DMS153 treated with DMSO at 0.1 percent for 48 hours (cell line): ENCODE data around the gene GKN2.
"Not testable (repeated sequence)": the region's sequence is repeated elsewhere in the genome, so short reads cannot be mapped to it uniquely, and the experiment has no call there.

Source experiments
- DNase-seq: peaks from one replicate; lab custom pipeline; 2025; ENCODE audit not compliant: unreplicated experiment; lab: John Stamatoyannopoulos, UW

GKN2 gene

DNA sequence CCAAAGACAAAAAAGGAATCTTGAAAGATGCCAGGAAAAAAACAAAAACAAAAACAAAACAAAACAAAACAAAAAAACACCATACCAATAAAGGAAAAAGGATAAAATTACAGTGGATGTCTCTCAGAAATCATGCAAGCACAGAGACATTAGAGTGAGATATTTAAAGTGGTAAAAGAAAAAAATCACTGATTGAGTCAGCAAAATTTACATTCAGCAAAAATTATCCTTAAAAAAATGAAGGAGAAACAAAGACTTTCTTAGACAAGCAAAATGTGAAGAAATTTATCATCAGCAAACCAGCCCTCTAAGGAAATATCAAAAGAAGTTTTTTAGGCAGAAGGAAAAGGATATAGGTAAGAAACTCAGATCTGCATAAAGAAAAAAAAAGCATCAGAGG lies 11.6 kb upstream of the GKN2 start:
- DNase-seq: no peak

DNA sequence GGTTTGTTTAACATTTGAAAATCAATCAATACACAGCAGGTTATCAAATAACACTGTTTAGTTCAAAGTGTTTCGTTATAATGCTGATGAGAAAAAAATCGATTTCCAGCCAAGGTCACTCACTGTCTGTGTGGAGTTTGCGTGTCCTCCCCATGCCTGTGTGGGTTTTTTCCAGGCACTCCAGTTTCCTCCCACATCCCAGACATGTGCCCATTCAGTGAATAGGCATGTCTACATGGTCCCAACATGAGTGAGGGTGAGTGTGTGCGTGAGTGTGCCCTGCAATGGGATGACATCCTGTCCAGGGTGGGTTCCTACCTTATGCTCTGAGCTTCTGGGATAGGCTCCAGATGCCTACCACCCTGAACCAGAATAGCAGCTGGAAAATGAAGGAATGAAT lies 8.7 kb upstream of the GKN2 start:
- no peak for DNase-seq

DNA sequence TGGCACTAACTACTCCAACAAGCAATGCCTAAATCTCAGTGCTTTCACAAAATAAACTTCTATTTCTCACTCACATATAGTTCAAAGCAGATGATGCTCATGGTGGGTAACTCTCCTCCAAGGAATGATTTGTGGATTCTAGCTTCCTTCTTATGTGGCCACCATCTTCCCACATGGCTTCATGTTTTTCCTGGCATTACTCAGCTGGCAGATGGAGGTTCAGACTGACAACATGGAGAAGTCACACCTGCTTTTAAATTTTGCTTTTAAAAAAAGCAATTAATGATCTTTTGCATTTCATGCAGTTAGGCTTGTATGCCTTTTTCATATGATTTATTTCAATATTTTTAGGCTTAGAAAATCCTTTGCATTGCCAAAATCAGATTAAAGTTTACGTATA lies 6.3 kb upstream of the GKN2 start:
- DNase-seq: no peak

DNA sequence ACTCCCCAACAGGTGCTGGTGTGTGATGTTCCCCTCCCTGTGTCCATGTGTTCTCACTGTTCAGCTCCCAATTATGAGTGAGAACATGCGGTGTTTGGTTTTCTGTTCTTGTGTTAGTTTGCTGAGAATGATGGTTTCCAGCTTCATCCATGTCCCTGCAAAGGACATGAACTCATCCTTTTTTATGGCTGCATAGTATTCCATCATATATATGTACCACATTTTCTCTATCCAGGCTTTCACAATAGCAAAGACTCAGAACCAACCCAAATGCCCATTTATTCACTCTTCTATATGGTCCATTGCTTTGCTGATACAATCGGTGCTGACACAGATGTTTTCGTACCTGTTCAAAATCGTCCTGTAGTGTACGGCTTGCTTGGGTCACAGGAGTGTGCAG lies 2.7 kb upstream of the GKN2 start:
- DNase-seq: not testable (repeated sequence)

DNA sequence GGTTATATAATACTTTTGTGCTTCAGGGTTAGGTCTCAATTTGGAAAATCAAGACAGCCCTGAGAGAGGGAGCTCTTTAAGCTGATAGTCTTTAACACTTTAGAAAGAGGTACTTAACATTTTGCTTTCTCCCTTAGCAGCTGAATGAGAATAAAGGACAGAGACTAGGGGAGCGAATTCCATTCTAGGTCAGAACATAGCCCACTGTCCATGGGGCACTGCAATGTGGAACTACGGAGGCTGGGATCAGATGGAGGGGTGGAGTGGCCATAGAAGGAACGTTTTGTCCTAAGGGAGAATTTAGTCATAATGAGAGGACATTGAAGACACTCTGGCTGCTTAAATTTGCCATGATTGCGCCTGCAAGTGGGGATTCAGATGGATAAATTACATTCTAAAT lies 794 bp downstream of the GKN2 start:
- no peak for DNase-seq

DNA sequence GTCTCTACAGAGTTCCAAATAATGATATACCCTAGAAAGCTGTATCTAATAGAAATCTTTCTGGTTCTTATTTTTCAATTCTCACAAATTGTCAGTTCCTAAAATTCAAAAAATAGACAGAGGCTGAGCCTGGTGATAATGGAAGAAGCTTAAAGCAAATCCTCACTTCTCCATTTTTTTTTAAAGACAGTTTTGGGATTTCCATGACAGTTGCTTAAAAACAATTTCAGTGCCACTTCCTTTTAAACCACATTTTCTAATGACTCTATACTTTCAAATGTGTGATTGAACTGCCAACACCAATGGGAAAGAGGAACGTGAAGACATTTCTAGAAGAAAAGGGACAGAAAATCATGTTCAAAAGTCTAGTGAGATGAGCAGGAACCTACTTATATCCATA lies 4.0 kb downstream of the GKN2 start:
- no peak for DNase-seq

DNA sequence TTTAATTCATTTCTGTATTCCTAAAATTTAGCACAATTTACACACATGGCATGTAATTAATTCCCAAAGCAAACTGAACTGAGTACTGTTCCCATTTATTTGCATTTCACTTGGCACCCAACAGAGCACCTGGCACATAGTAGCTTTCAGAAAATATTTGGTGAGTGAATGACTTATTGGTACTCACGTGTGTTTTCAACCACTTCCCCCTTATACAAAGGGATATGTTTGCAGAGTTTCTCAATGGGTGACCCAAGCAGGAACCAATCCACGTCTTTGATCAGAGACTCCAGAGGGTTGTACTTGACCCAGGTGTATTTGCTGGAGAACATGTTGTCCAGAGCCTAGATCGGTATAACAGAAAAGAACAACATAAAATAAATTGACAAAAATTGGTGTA lies 6.6 kb downstream of the GKN2 start:
- peak; percentile 85 for DNase-seq

DNA sequence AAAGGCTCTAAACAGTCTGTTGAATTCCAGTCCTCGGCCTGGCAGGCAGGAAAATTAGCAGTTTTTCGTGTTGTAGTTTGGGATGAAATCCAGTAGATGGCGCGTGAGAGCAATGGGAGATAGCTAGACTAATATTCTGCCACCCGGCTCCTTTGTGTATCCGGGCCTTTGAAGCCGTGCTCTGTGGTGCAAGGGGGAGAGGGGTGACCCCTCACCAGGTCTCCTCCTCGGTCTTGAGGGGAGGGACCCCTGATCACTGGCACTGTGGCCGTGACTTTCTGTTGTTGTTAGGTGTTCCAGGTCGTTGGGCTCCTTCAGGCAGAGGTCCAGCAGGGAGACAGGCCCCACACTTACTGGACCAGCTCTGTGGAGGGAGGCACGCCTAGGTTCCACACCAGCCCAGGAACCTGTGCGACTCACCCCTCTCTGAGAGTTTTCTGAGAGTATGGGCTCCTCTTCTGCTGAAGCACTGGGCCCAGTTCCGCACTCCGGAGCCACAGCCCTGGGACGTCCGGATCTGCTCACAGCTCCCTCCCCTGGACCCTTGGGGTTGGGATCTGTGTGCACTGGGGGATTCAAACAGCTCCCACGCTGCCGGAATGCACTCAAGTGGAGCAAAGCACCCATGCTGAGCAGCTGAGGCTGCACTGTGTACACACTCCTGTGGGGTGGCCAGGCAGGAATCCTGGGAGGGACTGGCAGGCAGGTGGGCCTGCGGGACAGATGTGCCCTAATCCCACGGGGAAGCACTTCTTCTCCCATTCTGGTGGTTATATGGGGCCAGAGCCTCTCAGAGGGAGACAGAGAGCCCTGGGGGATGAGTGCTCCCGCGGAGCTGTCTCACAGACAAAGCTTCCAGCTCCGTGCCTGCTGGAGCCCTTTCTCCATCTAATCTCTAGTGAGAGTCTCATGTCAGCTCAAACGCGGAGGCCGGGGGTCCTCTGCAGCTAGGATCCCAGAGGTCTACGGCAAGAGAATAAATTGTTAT lies 8.8 kb downstream of the GKN2 start:
- DNase-seq: peak; percentile 76

DNA sequence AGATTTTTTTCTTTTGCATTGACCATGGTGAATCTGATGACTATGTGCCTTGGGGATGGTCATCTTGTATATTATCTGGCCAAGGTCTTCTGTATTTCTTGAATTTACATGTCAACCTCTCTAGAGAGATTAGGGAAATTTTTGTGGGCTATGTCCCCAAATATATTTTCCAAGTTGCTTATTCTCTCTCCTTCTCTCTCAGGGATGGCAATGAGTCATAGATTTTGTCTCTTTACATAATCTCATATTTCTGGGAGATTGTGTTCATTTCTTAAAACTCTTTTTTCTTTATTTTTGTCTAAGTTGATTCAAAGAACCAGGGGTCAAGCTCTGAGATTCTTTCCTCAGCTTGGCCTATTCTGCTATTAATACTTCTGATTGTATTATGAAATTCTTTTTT lies 9.9 kb downstream of the GKN2 start:
- no peak for DNase-seq

DNA sequence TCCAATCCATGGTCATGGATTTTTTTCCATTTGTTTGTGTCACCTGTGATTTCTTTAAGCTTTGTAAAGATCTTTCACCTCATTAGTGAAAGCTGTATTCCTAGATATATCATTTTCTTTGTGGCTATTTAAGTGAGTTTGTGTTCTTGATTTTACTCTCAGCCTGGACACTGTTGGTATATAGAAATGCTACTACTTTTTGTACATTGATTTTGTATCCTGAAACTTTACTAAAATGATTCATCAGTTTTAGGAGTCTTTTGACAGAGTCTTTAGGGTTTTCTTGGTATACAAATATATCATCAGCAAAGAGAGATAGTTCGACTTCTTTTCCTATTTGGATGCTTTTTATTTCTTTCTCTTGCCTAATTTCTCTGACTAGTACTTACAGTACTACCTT lies 12.3 kb downstream of the GKN2 start:
- no peak for DNase-seq

DNA sequence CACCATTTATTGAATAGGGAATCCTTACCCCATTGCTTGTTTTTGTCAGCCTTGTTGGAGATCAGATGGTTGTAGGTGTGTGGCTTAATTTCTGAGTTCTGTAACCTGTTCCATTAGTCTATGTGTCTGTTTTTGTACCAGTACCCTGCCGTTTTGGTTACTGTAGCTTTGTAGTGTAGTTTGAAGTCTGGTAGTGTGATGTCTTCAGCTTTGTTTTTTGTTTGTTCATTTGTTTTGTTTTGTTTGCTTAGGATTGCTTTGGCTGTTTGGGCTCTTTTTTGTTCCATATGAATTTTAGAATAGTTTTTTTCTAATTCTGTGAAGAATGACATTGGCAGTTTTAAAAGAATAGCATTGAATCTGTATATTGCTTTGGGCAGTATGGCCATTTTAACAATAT lies 12.7 kb downstream of the GKN2 start:
- no peak for DNase-seq

DNA sequence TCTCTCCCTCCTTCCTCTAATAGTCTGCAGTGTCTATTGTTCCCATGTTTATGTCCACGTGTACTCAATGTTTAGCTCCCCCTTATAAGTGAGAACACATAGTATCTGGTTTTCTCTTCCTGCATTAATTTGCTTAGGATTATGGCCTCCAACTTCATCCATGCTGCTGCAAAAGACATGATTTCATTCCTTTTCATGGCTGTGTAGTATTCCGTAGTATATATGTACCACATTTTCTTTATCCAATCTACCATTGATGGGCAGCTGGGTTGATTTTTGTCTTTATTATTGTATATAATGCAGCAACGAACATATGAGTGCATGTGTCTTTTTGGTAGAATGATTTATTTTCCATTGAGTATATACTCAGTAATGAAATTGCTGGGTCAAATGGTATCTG lies 13.8 kb downstream of the GKN2 start:
- DNase-seq: no peak

DNA sequence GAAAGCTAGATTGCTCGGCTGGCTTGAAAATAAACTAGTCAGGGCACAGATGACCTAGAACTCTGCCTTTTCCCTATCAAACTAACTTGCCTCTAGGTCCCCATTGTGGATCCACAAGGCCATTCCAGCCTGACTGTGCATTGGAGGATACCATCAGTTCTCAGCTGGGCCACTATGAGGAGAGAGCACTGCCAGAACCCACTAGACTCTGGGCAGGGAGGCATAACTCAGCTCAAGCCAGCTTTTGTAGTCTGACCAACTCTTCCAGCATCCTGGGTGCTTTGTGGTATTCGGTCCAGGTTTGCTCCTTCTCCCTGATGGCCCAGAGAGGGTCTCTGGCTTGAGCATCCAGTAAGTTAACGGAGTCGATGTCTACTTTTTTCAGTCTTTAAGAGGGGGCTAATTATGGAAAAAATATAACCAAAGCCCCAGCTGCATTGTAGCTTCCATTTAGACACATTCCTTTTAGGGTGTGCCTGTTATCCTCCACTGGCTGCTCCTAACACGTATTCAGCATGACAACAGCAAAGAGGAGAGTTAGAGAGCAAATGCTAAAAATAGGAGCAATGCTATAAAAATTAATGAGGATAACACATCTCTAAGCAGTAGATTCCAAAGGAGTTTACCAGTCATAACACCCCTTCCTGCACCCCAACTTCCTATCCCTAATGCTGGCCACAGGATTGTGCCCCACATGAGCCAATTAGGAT lies 15.2 kb downstream of the GKN2 start:
- DNase-seq: no peak

DNA sequence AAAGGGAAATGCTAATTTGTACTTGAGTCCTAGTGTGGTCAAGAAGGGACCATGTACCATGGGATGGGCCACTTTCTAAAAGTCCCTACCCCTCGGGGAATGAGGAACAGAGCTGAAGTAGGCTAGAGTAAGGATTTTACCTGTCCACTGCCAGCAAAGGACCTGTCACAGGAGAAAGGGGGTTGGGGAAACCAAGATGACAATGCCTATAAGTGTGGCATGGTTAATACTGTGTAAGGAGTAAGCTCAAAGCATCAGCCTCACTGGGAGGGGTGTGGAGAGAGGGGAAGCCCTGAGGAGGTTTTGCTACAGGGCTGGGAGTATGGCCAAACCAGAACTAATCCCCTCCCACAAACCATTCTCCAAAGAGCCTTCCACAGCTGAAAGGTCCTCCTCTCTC lies 15.8 kb downstream of the GKN2 start:
- DNase-seq: no peak

DNA sequence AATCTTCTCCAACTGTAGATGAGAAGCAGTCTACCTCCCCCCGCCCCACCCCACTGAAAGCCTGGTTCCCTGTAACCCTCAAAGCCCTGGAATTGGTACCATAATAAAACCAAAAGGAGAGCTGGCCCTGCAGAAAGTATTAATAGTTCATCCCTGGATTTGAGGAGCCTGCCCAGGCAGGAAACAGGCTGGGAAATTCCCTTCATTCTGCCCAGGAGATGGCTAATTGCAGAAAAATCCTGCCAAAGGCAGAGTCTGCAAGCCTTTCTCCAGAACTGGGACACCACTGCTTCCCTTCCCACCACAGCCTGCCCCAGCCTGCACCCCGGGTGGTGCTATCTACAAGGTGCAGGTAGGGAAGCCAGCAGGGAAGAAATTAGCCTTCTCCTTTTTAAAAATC lies 16.3 kb downstream of the GKN2 start:
- DNase-seq: no peak

DNA sequence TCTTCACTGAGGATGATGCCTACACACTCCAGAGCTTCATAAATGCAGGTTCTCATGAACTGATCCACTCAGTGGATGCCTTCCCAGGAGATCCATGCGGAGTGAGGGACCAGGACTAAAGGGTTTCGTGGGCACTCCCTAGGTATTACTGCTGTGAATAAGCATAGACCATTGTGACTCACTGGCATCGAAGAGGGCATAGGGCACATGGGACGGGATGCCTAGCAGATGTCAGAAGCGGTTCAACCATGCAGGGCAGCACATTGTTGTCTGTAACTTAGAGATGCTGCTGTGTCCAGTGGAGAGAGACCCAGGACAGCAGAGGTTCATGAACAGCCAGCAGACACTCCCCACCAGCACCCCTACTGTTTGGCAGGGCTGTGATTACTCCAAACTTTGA lies 17.2 kb downstream of the GKN2 start:
- no peak for DNase-seq

DNA sequence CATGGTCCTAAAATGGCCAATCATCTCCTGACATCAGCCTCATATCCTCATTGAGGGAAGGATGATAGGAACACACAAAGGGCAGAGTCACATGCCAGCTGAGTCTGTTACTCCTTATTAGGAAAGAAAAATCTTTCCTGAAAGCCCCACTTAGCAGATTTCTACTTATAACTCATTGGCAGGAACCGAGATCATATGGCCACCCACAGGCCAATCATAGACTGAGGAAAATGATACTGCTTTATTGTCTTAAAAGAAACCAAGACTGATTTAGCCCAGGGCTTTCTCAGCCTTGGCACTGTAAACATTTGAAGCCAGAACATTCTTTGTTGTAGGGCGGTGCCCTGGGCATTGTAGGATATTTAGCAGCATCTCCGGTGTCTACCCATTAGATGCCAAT lies 18.7 kb downstream of the GKN2 start:
- no peak for DNase-seq

DNA sequence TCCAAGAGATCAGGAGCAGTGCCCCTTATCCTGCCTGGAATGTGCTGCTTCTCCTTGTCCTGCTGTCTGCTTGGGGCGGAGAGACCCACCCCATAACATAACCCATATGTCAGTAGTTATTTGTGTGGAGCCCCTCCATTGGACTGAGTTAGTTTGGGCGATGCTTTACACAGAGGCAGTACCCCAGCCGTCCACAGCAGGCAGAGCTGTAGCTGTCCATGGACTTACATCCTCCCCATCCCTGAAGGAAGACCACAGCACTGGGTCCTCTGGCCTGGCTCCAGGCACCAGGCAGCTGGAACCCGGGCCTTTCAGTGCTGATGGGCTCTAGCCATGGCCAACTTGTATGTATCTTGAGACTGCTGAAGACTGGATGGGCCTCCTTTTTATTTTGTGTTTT lies 20.3 kb downstream of the GKN2 start:
- DNase-seq: no peak

DNA sequence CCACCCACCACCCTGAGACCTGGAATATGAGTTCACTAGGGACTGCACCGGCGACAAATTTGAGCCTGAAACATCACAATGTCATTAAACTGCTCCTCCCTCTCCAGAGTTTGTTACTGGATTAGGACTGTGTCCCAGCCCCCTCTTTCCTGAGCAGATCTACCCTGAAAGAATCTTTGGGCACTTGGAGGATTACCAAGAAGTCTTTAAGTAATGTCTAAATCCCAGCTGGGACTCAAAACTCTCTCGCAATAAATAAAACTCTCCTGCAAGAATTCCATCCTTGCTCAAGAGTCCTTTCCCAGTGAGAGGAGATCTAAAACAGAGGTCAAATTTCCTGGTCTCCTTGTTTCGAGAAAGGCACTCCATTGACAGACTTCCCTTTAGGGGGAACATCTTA lies 20.9 kb downstream of the GKN2 start:
- no peak for DNase-seq

DNA sequence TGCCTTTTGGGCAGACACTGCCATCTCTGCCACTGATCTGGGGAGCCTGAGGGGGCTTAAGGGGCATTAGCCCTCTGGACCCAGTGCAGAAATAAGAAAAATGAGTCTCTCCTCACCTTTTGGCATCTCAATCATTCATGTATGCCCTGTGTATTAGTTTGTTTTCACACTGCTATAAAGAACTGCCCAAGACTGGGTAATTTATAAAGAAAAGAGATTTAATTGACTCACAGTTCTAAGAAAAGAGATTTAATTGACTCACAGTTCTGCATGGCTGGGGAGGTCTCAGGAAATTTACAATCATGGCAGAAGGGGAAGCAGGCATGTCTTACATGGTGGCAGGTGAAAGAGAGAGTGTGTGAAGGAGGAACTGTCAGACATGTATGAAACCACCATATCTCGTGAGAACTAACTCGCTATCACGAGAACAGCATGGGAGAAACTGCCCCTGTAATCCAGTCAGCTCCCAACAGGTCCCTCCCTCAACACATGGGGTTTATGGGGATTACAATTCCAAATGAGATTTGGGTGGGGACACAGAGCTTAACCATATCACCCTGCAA lies 21.5 kb downstream of the GKN2 start:
- no peak for DNase-seq

DNA sequence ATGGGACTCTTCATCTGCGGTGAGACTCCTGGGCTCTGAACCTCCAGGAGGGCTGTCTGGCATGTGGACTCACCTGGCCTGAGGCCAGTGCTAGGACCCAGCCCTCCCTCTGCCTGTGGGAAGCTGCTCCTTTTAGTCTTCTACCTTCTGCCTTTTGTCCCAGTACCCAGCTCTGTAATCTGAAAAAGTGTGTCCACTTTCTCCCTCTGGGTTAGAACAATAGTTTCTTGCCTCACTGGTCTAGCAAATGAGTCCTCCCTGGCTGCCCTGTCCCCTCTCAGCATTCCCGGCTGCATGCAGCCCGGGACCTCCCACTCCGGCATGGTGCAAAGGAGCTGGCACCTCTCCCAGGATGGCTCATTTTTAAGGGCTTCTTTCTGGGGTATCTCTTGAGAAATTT lies 25.9 kb downstream of the GKN2 start:
- no peak for DNase-seq

DNA sequence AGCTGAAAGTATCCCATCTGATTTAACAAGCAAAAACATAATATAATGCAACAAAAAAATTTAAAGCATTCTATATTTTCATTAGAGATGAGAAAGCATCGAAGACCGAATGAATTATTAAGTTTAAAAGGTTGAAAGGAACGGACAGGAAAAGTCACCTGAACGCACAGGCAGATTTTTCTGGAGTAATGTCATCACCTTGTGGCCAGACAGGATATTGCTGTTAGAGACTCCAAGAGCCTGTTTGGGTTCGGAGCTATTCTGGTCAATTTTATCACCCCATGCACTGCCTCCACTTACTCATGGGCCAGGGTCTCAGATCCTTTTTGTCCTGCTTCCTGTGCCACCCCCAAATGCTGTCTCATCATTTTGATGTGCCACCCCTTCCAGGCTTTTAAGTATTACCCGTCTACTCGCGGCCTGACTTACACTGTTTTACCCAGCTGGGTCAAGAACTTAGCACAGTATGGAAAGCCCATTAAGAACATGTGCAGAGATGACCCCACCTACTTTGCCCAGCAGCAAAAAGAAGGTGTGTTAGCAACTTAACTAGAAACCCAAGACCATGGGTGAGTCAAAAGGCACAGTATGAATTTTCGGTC lies 27.3 kb downstream of the GKN2 start:
- peak; percentile 45 for DNase-seq
